Measurements from ENCODE around the gene DENND1A.

The DENND1A gene

GRCh38 chr9:123792501-123792900 lies 137.4 kb downstream of the DENND1A start:
- Mint-ChIP-seq H3K4me3 (no peak overlapping the region), H3K27me3 (ENCODE audit: low read depth, poor library complexity) (peaks cover 4% of the 10 kb centered on the region), H3K9me3 (no peaks in the 10 kb centered on the region), H3K27ac (no peak overlapping the region), H3K4me1 (peaks cover 12% of the 10 kb centered on the region), H3K36me3 (ENCODE audit: low read depth) (peaks cover 5% of the 10 kb centered on the region)
- no peak for DNase-seq
- TF ChIP-seq CTCF (IDR thresholded peaks at IDR 0.05) = no peak

- DNase-seq = no peak
- H3K27ac Mint-ChIP-seq = no peak overlapping the region
- H3K9me3 Mint-ChIP-seq = no peaks in the 10 kb centered on the region
- H3K4me3 Mint-ChIP-seq = peak overlapping the region; percentile 11
- no peak for TF ChIP-seq CTCF (IDR thresholded peaks at IDR 0.05)
- H3K36me3 Mint-ChIP-seq (ENCODE audit: low read depth) = peaks cover 5% of the 10 kb centered on the region
- peaks cover 12% of the 10 kb centered on the region for H3K4me1 Mint-ChIP-seq
- peaks cover 4% of the 10 kb centered on the region for H3K27me3 Mint-ChIP-seq (ENCODE audit: low read depth, poor library complexity)
These were observed 140.2 kb downstream of the DENND1A start for GRCh38 chr9:123789554-123790292.

GRCh38 chr9:123787416-123787815 lies 142.5 kb downstream of the DENND1A start:
- DNase-seq = no peak
- Mint-ChIP-seq H3K4me3 (no peak overlapping the region), H3K27me3 (ENCODE audit: low read depth, poor library complexity) (peaks cover 4% of the 10 kb centered on the region), H3K4me1 (peaks cover 12% of the 10 kb centered on the region), H3K27ac (no peak overlapping the region), H3K9me3 (no peaks in the 10 kb centered on the region), H3K36me3 (ENCODE audit: low read depth) (peaks cover 5% of the 10 kb centered on the region)
- TF ChIP-seq CTCF (IDR thresholded peaks at IDR 0.05) = no peak

- H3K36me3 Mint-ChIP-seq (ENCODE audit: low read depth) = no peaks in the 10 kb centered on the region
- H3K27ac Mint-ChIP-seq = no peak overlapping the region
- H3K9me3 Mint-ChIP-seq = no peaks in the 10 kb centered on the region
- H3K4me1 Mint-ChIP-seq = peaks cover 6% of the 10 kb centered on the region
- TF ChIP-seq CTCF (IDR thresholded peaks at IDR 0.05) = no peak
- no peak overlapping the region for H3K4me3 Mint-ChIP-seq
- H3K27me3 Mint-ChIP-seq (ENCODE audit: low read depth, poor library complexity) = no peaks in the 10 kb centered on the region
- DNase-seq = no peak
These were observed 145.4 kb downstream of the DENND1A start for GRCh38 chr9:123784518-123784917.

- Mint-ChIP-seq H3K36me3 (ENCODE audit: low read depth) (no peaks in the 10 kb centered on the region), H3K4me3 (no peak overlapping the region), H3K9me3 (no peaks in the 10 kb centered on the region), H3K27ac (no peak overlapping the region), H3K4me1 (peaks cover 48% of the 10 kb centered on the region), H3K27me3 (ENCODE audit: low read depth, poor library complexity) (no peaks in the 10 kb centered on the region)
- TF ChIP-seq CTCF (IDR thresholded peaks at IDR 0.05) = no peak
- DNase-seq = no peak
These were observed 151.6 kb downstream of the DENND1A start for GRCh38 chr9:123778232-123778902.
